ENCODE results near the gene GALM. TPM values are rescaled to one million over a fixed set of nuclear protein-coding genes. Genes with fewer than 3 reads are reported as not detected.

Gene GALM
- total and polyA plus RNA-seq, 2 of the 13 experiments (the other 11 are each of a cell fraction or from before 2014, with no cell fraction given), result 65.5 to 90.0 TPM

- peak; percentile 81; the same call in 1 of the 2 replicates for TF ChIP-seq HOMEZ (CRISPR knock-in tag; IDR thresholded peaks at IDR 0.05; ENCODE audit: low read depth)
- peak; percentile 77; the same call in 1 of the 2 replicates for TF ChIP-seq AHR (CRISPR knock-in tag; IDR thresholded peaks at IDR 0.05)
- peak; percentile 64 for TF ChIP-seq ZNF709 (CRISPR knock-in tag; IDR thresholded peaks at IDR 0.05)
- peak; percentile 94 for TF ChIP-seq FOXK1 (CRISPR knock-in tag; IDR thresholded peaks at IDR 0.05; ENCODE audit: borderline replicate concordance, low read depth)
- TF ChIP-seq ZNF329 (CRISPR knock-in tag; IDR thresholded peaks at IDR 0.05; ENCODE audit: low read depth), result 0 out of 2 replicates have a peak, but pooled peaks have one; percentile 32
- no peak for TF ChIP-seq ZNF841 (CRISPR knock-in tag; IDR thresholded peaks at IDR 0.05; ENCODE audit: borderline replicate concordance)
- no peak for TF ChIP-seq ZBTB40 (IDR thresholded peaks at IDR 0.05)
- TF ChIP-seq ZBTB40 (CRISPR knock-in tag; IDR thresholded peaks at IDR 0.05), result peak; percentile 88
- TF ChIP-seq ZNF264 (CRISPR knock-in tag; IDR thresholded peaks at IDR 0.05), result no peak; the same call in 1 of the 2 replicates
- TF ChIP-seq KDM5A (IDR thresholded peaks at IDR 0.05; ENCODE audit: borderline replicate concordance, low read length), result peak; percentile 51; the same call in 1 of the 2 replicates
- TF ChIP-seq FLYWCH1 (CRISPR knock-in tag; IDR thresholded peaks at IDR 0.05), result no peak
- TF ChIP-seq ARID4A (CRISPR knock-in tag; IDR thresholded peaks at IDR 0.05; ENCODE audit: borderline replicate concordance), result peak; percentile 91; the same call in 1 of the 2 replicates
- TF ChIP-seq SMARCC2 (IDR thresholded peaks at IDR 0.05), result no peak
Observed at GRCh38 chr2:38665854-38666555, at the start of gene GALM (continued).

Measured in HepG2 (cell line).